Stimulated activated CD4-positive, alpha-beta T cell treated with anti-CD3 and anti-CD28 coated beads, Interleukin-15, amount 100 ng/mL, for 1 hour (primary cell): ENCODE data around the gene ENPP7.
"Not testable (repeated sequence)": the region's sequence is repeated elsewhere in the genome, so short reads cannot be mapped to it uniquely, and the experiment has no call there.

Experiments used
- DNase-seq, 2 donors: peaks; one replicate each; pipeline ENCODE4 v3.0.0-alpha.2; 2020; ENCODE audit warnings: low read depth in 1 of 2, low spot score in 1 of 2

ENPP7 gene

GRCh38 chr17:79748295-79749099 lies 17.8 kb downstream of the ENPP7 start:
- no peak for DNase-seq

- no peak for DNase-seq
Observed at GRCh38 chr17:79749156-79749815, 18.5 kb downstream of the ENPP7 start.

- no peak for DNase-seq
Observed at GRCh38 chr17:79749958-79750357, 19.2 kb downstream of the ENPP7 start.

- no peak for DNase-seq
Observed at GRCh38 chr17:79750650-79751545, 20.2 kb downstream of the ENPP7 start.

GRCh38 chr17:79752175-79752574 lies 21.4 kb downstream of the ENPP7 start:
- no peak for DNase-seq

- DNase-seq = no peak
Observed at GRCh38 chr17:79754370-79754769, 23.6 kb downstream of the ENPP7 start.

GRCh38 chr17:79754903-79755302 lies 24.2 kb downstream of the ENPP7 start:
- DNase-seq = not testable (repeated sequence)

- no peak for DNase-seq
Observed at GRCh38 chr17:79755591-79755990, 24.8 kb downstream of the ENPP7 start.

- DNase-seq = no peak
Observed at GRCh38 chr17:79757140-79757745, 26.5 kb downstream of the ENPP7 start.

- DNase-seq = no peak
Observed at GRCh38 chr17:79758271-79758670, 27.5 kb downstream of the ENPP7 start.

- DNase-seq = no peak
Observed at GRCh38 chr17:79760197-79760906, 29.6 kb downstream of the ENPP7 start.

- no peak for DNase-seq
Observed at GRCh38 chr17:79761894-79762589, 31.3 kb downstream of the ENPP7 start.

GRCh38 chr17:79765708-79766107 lies 35.0 kb downstream of the ENPP7 start:
- DNase-seq = no peak

GRCh38 chr17:79769570-79770506 lies 39.1 kb downstream of the ENPP7 start:
- DNase-seq = no peak

GRCh38 chr17:79771276-79771675 lies 40.5 kb downstream of the ENPP7 start:
- DNase-seq = no peak

GRCh38 chr17:79772726-79773125 lies 42.0 kb downstream of the ENPP7 start:
- DNase-seq = not testable (repeated sequence)

GRCh38 chr17:79774561-79774975 lies 43.8 kb downstream of the ENPP7 start:
- no peak for DNase-seq

GRCh38 chr17:79775632-79776031 lies 44.9 kb downstream of the ENPP7 start:
- no peak for DNase-seq
